GM19468 (cell line): ENCODE results near the gene PASK.

ENCODE experiments used
- ATAC-seq: cut with Tn5 transposase; IDR thresholded peaks from one replicate; pipeline ENCODE4 v1.9.1; 2021; ENCODE audit warnings: mild to moderate bottlenecking, moderate library complexity, moderate number of reproducible peaks; ENCODE audit not compliant: unreplicated experiment; ENCODE audit errors: extremely low read depth

PASK gene

GRCh38 chr2:241149925-241150659 is 820 bp upstream of the PASK start, which contains the start of gene PPP1R7:
PPP1R7 (plus strand) TSS chr2:241150467; CDS start chr2:241150496, 29 bp downstream.
- ATAC-seq = peak; percentile 57

- no peak for ATAC-seq
These were observed 328 bp upstream of the PASK start for GRCh38 chr2:241149675-241149924.

GRCh38 chr2:241148239-241148638 is 1.0 kb downstream of the PASK start:
- no peak for ATAC-seq

GRCh38 chr2:241147336-241147735 is 1.9 kb downstream of the PASK start:
- ATAC-seq = no peak

GRCh38 chr2:241146286-241146685 is 3.0 kb downstream of the PASK start:
- ATAC-seq = no peak

GRCh38 chr2:241142593-241142992 is 6.7 kb downstream of the PASK start:
- no peak for ATAC-seq

- no peak for ATAC-seq
These were observed 7.2 kb downstream of the PASK start for GRCh38 chr2:241142063-241142462.

DNA sequence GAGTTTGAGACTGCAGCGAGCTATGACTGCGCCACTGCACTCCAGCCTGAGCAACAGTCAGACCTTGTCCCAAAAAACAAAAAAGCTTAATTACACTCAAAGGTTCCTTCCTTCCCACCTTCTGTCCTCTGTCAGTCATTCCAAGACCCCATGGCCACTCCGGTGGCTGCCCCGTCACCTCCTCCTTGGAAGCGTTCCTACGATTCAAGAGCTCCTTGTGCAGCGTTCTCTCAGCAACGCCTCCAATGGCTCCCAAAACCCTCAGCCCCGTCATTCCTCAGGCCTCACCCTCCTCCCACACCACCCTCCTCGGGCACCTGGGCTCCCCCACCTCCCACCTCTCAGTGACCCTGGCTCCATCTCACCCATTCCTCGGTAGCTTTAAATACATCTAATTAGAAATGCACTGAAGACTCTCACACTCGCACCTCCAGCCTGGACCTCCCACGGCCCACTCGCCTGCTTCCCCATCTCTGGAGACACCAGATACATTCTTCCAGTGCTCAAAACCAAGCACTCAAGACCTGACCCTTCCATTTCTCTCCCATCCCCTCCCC is 8.0 kb downstream of the PASK start:
- ATAC-seq = no peak

GRCh38 chr2:241140445-241140840 is 8.8 kb downstream of the PASK start:
- no peak for ATAC-seq

DNA sequence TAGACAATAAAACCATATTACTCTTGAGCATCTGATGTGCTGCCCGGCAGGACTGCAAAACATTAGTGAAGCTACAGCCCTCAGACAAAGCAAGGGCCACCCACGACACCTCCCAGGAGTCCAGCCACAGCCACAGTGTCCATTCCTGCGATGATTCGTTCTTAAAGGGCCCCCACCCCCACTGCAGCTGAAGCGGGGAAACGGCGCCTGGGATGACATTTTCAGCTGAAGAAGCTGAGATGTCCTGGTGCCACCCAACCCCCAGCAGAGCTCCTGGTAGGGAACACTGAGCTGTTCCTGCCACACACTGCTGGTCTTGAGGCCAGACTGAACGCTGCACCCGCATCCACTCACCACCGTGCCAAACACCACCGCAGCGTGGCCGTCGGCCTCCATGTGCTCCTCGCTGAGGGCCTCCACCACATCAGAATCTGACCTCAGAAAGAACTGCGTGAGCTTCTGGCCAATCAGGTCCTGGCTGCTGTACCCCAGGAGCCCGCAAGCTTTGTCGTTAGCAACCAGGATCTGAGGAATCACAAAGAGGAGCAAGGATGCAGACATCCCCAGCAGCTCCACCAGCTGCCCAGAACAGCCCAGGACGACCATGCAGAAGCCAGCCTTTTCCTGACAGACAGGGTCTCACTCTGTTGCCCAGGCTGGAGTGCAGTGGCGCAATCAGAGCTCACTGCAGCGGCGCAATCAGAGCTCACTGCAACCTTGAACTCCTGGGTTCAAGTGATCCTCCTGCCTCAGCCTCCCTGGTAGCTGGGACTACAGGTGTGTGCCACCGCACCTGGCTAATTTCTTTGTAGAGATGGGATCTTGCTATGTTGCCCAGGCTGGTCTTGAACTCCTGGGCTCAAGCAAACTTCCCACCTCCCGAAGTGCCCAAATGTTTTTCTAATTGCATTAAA is 9.5 kb downstream of the PASK start:
- ATAC-seq = no peak

- no peak for ATAC-seq
These were observed 10.8 kb downstream of the PASK start for GRCh38 chr2:241138471-241138870.

GRCh38 chr2:241137276-241138190 is 11.7 kb downstream of the PASK start:
- no peak for ATAC-seq

- ATAC-seq = no peak
These were observed 12.5 kb downstream of the PASK start for GRCh38 chr2:241136661-241137260.

DNA sequence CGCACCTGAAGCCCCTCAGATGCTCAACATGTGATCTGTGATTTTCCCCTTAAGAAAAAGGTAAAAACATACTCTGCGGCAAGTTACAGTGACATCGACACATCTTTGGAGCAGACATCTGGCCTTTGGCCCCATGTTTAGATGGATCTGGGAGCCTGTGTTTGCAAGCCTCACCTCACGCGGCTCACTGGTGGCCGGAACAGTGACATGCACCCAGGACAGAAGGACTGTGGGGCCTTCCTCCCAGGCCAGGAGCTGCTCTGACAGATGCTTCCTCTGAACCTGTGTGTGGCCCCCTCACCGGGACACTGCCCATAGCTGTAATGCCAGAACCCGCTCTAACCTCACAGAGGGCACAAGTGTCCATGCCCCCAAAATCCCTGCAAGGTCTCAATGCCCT is 13.1 kb downstream of the PASK start:
- ATAC-seq = no peak

GRCh38 chr2:241135737-241136136 is 13.5 kb downstream of the PASK start:
- no peak for ATAC-seq

DNA sequence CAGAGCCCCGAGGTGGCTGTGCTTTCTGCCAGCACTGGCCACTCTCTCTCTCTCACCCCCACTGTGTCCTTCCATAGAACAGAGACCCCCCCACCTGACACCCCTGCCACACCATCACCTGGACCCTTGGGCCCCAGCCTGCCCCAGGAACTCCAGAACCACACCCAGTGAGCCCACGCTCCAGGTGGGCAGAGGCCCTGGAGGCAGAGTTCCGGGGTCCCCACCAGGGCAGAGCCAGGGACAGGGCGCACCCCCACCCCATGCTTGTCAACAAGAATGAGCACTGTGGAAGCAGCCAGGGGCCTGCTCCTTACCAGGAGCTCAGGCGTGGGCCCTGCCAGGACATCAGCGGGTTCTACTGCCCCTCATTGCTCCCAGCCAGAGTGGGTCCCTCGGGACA is 14.6 kb downstream of the PASK start:
- ATAC-seq = no peak

DNA sequence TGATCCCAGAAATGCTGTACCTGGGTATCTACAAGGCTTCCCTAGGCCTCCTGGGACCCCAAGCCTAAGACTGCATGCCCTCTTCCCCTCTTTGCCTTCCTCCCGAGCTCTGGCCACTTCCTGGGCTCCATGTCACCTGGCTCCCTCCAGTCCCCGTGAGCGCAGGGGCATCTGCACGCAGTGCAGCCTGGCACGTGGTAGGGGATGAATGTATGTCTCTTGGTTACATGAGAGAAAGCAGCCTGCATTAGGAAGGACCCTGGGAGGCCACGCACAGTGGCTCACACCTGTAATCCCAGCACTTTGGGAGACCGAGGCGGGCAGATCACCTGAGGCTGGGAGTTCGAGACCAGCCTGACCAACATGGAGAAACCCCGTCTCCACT is 15.8 kb downstream of the PASK start:
- ATAC-seq = no peak

DNA sequence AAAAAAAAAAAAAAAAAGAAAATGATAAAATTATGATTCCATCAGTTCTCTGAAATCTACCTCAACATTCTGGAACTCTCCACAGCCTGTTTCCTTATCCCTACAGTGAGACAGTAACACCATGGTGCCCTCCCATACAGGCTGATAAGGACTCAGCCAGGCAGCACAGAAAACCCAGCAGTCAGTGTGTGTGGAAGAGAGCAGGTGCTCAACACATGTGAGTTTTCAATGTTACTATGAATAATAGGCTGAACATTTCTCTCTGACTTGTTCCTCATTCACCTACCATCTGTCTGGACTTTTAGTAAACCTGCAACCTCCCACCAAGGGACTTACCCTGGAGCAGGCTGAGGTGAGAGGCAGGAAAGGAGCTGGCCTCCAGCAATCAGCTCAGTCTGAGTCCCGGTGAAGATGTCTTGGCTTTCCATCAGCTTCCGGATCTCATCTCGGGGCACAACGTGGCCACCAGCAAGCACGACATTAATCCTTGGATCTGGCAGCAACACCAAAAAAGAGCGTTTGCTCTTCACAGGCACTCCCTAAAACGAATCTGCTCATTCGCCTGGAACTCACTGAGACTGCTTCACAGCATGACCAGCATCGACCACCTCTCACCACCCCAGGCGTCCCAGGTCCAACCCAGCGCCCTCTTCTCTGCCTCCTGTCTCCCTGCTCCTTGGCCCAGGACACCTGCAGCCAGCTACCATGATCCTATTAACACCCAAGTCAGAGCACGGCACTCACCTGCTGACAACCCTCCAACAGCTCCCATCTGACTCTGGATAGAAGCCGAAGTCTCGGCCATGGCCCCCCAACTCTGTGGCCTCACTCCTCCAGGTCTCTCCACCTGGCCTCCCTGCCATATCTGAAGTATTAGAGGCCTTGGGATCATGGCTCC is 16.5 kb downstream of the PASK start:
- ATAC-seq = no peak

DNA sequence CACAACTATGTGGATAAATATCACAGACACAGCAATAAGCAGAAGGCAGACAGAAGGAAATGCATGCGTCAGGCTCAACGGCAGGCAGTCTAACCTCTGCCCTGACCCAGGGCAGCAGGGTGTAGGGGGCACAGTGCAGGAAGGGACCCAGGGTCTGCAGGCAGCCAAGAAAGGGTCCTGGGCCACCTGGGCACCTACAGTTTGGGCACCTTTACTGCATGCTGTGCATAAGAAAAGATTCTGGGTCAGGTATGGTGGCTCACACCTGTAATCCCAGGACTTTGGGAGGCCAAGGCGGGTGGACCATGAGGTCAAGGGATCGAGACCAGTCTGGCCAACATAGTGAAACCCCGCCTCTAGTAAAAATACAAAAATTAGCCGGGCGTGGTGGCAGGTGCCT is 17.7 kb downstream of the PASK start:
- no peak for ATAC-seq
